PC-9 (cell line): Measurements from ENCODE around the gene ADGRD2. TPM values are rescaled to one million over a fixed set of nuclear protein-coding genes. Genes with fewer than 3 reads are reported as not detected.

ENCODE experiments used
- BruUV-seq: library from RNA; stranded (reverse); fragments of 400-500 nt; replicated peaks from 2 replicates; lab custom pipeline; 2021; lab: Mats Ljungman, UMichigan
- CTCF ChIA-PET: fragments of 300-600 bp; sonication (Branson Sonifier 250); formaldehyde crosslinking; loops from one replicate; lab custom pipeline; 2022; ENCODE audit warnings: antibody characterized with exemption; lab: Charles Lee
- POLR2A ChIA-PET: fragments of 300-600 bp; sonication (Branson Sonifier 250); formaldehyde crosslinking; loops from one replicate; lab custom pipeline; 2022; ENCODE audit warnings: antibody characterized with exemption; ENCODE audit not compliant: unreplicated experiment; lab: Charles Lee
- DNase-seq, 2 experiments: peaks; one replicate each; pipeline versions ENCODE4 v3.0.0 to v3.0.0-alpha.2; 2015 to 2022; ENCODE audit warnings: mixed read lengths in 1 of 2
- H2AFZ ChIP-seq: fragments of 200-600 bp; sonication (generic); 2 replicates; pipeline ENCODE4 v1.8.1; 2017; ENCODE audit warnings: antibody characterized with exemption
- H3F3A ChIP-seq: fragments of 200-600 bp; sonication (generic); 2 replicates; pipeline ENCODE4 v1.8.1; 2017; ENCODE audit warnings: antibody characterized with exemption, mild to moderate bottlenecking, low read depth; ENCODE audit not compliant: insufficient read depth
- H3K27ac ChIP-seq: fragments of 200-600 bp; sonication (generic); 2 replicates; pipeline ENCODE4 v1.6.1; 2016; ENCODE audit warnings: mixed run types
- H3K27me3 ChIP-seq: fragments of 200-600 bp; sonication (generic); 2 replicates; pipeline ENCODE4 v1.6.1; 2016; ENCODE audit warnings: low read depth, mixed run types; ENCODE audit not compliant: insufficient read depth
- H3K36me3 ChIP-seq: fragments of 200-600 bp; sonication (generic); 2 replicates; pipeline ENCODE4 v1.6.1; 2016; ENCODE audit warnings: low read depth, mixed run types
- H3K4me1 ChIP-seq: fragments of 200-600 bp; sonication (generic); replicated peaks from 2 replicates; pipeline ENCODE4 v1.6.1; 2016; ENCODE audit warnings: mixed run types; ENCODE audit not compliant: insufficient read depth
- H3K4me2 ChIP-seq: fragments of 200-600 bp; sonication (generic); 2 replicates; pipeline ENCODE4 v1.6.1; 2017; ENCODE audit warnings: mixed run types
- H3K4me3 ChIP-seq: fragments of 200-600 bp; sonication (generic); 2 replicates; pipeline ENCODE4 v1.6.1; 2016; ENCODE audit warnings: mixed run types
- H3K79me2 ChIP-seq: fragments of 200-600 bp; sonication (generic); 2 replicates; pipeline ENCODE4 v1.6.1; 2017; ENCODE audit warnings: low read depth, mixed run types
- H3K9me2 ChIP-seq: fragments of 200-600 bp; sonication (generic); 2 replicates; pipeline ENCODE4 v1.8.1; 2017; ENCODE audit warnings: mild to moderate bottlenecking; ENCODE audit not compliant: insufficient read depth
- H3K9me3 ChIP-seq: fragments of 200-600 bp; sonication (generic); 2 replicates; pipeline ENCODE4 v1.8.1; 2016; ENCODE audit warnings: low read depth; ENCODE audit not compliant: insufficient read depth
- H4K20me1 ChIP-seq: fragments of 200-600 bp; sonication (generic); 2 replicates; pipeline ENCODE4 v1.8.1; 2017; ENCODE audit not compliant: insufficient read depth
- CTCF ChIP-seq: fragments of 200-600 bp; sonication (generic); conservative IDR thresholded peaks from 2 replicates; pipeline ENCODE4 v1.6.1; 2017; ENCODE audit warnings: mixed run types, antibody characterized with exemption, mild to moderate bottlenecking, moderate library complexity
- EZH2 ChIP-seq: fragments of 200-600 bp; sonication (generic); IDR thresholded peaks from 2 replicates; pipeline ENCODE4 v1.8.0; 2017; ENCODE audit warnings: antibody characterized with exemption, low read depth
- intact Hi-C: fragments of 100-400 bp; cut with micrococcal nuclease; formaldehyde crosslinking; loops from one replicate; pipeline ENCODE4 v1.10.0; 2022; ENCODE audit not compliant: unreplicated experiment
- total RNA-seq: library from RNA; stranded (reverse); gene quantifications from 2 replicates; pipeline ENCODE4 v1.2.3, GENCODE V29; 2021

Gene ADGRD2
- total RNA-seq, 1 experiment from 2014 or later, result not detected

GRCh38 chr9:124457079-124457886, 7.0 kb downstream of the ADGRD2 start:
- H3K4me2 ChIP-seq, result no peak overlapping the region
- no peaks in the 10 kb centered on the region for H3K36me3 ChIP-seq
- H4K20me1 ChIP-seq, result no peaks in the 10 kb centered on the region
- TF ChIP-seq CTCF (no peak), EZH2 (no peak)
- DNase-seq, result no peak
- no peaks in the 10 kb centered on the region for H3K9me2 ChIP-seq
- H3K4me1 ChIP-seq, result no peaks in the 10 kb centered on the region
- ChIA-PET POLR2A (no interaction called here), CTCF (no interaction called here)
- BruUV-seq, result no TSS peak
- no peaks in the 10 kb centered on the region for H3K9me3 ChIP-seq
- no peak overlapping the region for H2AFZ ChIP-seq
- no peak overlapping the region for H3K4me3 ChIP-seq
- H3K79me2 ChIP-seq, result no peaks in the 10 kb centered on the region
- H3F3A ChIP-seq, result peaks cover 5% of the 10 kb centered on the region; the same call in 1 of the 2 replicates
- no peak overlapping the region for H3K27ac ChIP-seq
- intact Hi-C loops, result no loop called here
- no peaks in the 10 kb centered on the region for H3K27me3 ChIP-seq

GRCh38 chr9:124457887-124458431, 7.7 kb downstream of the ADGRD2 start:
- intact Hi-C loops, result no loop called here
- no TSS peak for BruUV-seq
- Histone ChIP-seq H3K27ac (no peak overlapping the region), H3K4me2 (no peak overlapping the region), H3K4me1 (no peaks in the 10 kb centered on the region), H3K36me3 (no peaks in the 10 kb centered on the region), H2AFZ (no peak overlapping the region), H3K9me3 (no peaks in the 10 kb centered on the region), H3K4me3 (no peak overlapping the region), H3K27me3 (no peaks in the 10 kb centered on the region), H3K79me2 (no peaks in the 10 kb centered on the region), H3K9me2 (no peaks in the 10 kb centered on the region), H3F3A (peaks cover 5% of the 10 kb centered on the region; the same call in 1 of the 2 replicates), H4K20me1 (no peaks in the 10 kb centered on the region)
- CTCF ChIA-PET, result no interaction called here
- TF ChIP-seq CTCF, result no peak
- POLR2A ChIA-PET, result no interaction called here
- no peak for DNase-seq

- no peaks in the 10 kb centered on the region for H3K4me1 ChIP-seq
- ChIA-PET CTCF (no interaction called here), POLR2A (no interaction called here)
- no peak for DNase-seq
- H3K27ac ChIP-seq, result no peak overlapping the region
- no peaks in the 10 kb centered on the region for H3K79me2 ChIP-seq
- peaks cover 5% of the 10 kb centered on the region; the same call in 1 of the 2 replicates for H3F3A ChIP-seq
- no peak overlapping the region for H3K4me3 ChIP-seq
- H3K4me2 ChIP-seq, result no peak overlapping the region
- no peaks in the 10 kb centered on the region for H3K27me3 ChIP-seq
- intact Hi-C loops, result no loop called here
- H4K20me1 ChIP-seq, result no peaks in the 10 kb centered on the region
- BruUV-seq, result no TSS peak
- TF ChIP-seq CTCF (no peak), EZH2 (no peak)
- H3K36me3 ChIP-seq, result no peaks in the 10 kb centered on the region
- H3K9me2 ChIP-seq, result no peaks in the 10 kb centered on the region
- H2AFZ ChIP-seq, result no peak overlapping the region
- no peaks in the 10 kb centered on the region for H3K9me3 ChIP-seq
Observed at GRCh38 chr9:124458441-124458840, 8.2 kb downstream of the ADGRD2 start.
